WERI-Rb-1 (cell line): ENCODE measurements around the gene DACH1.

Experiments used
- DNase-seq: peaks from one replicate; pipeline ENCODE4 v3.0.0-alpha.2; 2020
- H3K27ac ChIP-seq: fragments of 250-450 bp; sonication (Bioruptor Pico); 2 replicates; pipeline ENCODE4 v1.5.1; 2020; ENCODE audit warnings: mild to moderate bottlenecking, moderate library complexity
- H3K27me3 ChIP-seq: fragments of 250-450 bp; sonication (Bioruptor Pico); 2 replicates; pipeline ENCODE4 v1.5.1; 2021; ENCODE audit warnings: mild to moderate bottlenecking, low read depth, moderate library complexity; ENCODE audit not compliant: insufficient read depth, severe bottlenecking
- H3K36me3 ChIP-seq: fragments of 250-450 bp; sonication (Bioruptor Pico); 2 replicates; pipeline ENCODE4 v1.5.1; 2020; ENCODE audit warnings: mild to moderate bottlenecking, moderate library complexity
- H3K4me3 ChIP-seq: 2 replicates; pipeline ENCODE4 v1.5.1; 2011; ENCODE audit warnings: low read depth, mild to moderate bottlenecking, control low read depth, low read length
- H3K9me3 ChIP-seq: fragments of 250-450 bp; sonication (Bioruptor Pico); 2 replicates; pipeline ENCODE4 v1.5.1; 2021; ENCODE audit warnings: mild to moderate bottlenecking, moderate library complexity; ENCODE audit not compliant: severe bottlenecking
- TF ChIP-seq, protein P1 (sequence below): IDR thresholded peaks from 2 replicates; pipeline ENCODE4 v1.5.1; 2011; ENCODE audit warnings: low read depth, mild to moderate bottlenecking, control low read depth, inconsistent platforms, low read length

DACH1 gene

DNA sequence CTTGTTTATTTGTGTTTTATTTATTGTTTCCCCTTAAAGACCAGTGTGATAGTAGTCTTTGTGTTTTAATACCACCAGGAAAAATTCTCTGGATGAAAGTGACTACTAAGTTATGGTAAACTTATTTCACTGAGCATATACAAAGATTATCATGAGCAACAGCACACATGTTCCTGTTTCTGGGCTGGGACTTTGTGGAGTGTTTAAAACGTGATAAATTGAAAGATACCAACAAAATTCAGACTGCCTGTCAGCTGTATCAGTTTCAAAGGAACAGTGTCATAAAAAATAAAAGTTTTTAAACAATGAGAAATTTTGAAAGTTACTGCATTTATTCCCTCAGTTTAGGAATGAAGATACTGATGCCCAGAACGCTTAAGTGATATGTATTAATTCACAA lies 259.4 kb downstream of the DACH1 start:
- no peak overlapping the region for H3K27ac ChIP-seq
- TF ChIP-seq, protein P1, sequence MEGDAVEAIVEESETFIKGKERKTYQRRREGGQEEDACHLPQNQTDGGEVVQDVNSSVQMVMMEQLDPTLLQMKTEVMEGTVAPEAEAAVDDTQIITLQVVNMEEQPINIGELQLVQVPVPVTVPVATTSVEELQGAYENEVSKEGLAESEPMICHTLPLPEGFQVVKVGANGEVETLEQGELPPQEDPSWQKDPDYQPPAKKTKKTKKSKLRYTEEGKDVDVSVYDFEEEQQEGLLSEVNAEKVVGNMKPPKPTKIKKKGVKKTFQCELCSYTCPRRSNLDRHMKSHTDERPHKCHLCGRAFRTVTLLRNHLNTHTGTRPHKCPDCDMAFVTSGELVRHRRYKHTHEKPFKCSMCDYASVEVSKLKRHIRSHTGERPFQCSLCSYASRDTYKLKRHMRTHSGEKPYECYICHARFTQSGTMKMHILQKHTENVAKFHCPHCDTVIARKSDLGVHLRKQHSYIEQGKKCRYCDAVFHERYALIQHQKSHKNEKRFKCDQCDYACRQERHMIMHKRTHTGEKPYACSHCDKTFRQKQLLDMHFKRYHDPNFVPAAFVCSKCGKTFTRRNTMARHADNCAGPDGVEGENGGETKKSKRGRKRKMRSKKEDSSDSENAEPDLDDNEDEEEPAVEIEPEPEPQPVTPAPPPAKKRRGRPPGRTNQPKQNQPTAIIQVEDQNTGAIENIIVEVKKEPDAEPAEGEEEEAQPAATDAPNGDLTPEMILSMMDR = no peak
- H3K36me3 ChIP-seq = no peaks in the 10 kb centered on the region
- H3K4me3 ChIP-seq = no peak overlapping the region
- H3K9me3 ChIP-seq = no peaks in the 10 kb centered on the region
- no peaks in the 10 kb centered on the region for H3K27me3 ChIP-seq
- DNase-seq = no peak

DNA sequence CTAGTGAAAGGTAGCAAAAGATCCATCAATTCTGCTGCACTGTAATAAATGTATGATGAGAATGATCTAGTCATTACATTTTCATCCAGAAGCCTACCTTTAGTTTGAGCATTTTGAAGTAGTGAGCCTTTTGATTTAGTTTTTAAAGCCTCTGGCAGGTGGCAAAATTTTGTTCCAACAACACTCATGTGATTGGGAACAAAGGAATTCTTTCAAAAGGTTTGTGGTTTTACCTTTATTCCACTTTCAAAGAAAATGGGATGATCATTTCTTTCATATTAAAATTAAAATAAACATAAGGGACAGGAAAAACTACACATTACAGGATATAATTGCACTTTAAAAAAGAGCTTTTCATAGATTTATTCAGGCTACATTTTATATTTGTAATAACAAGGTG lies 260.2 kb downstream of the DACH1 start:
- TF ChIP-seq, protein P1 = no peak
- Histone ChIP-seq H3K4me3 (no peak overlapping the region), H3K27ac (no peak overlapping the region), H3K9me3 (no peaks in the 10 kb centered on the region), H3K27me3 (no peaks in the 10 kb centered on the region), H3K36me3 (no peaks in the 10 kb centered on the region)
- DNase-seq = no peak

DNA sequence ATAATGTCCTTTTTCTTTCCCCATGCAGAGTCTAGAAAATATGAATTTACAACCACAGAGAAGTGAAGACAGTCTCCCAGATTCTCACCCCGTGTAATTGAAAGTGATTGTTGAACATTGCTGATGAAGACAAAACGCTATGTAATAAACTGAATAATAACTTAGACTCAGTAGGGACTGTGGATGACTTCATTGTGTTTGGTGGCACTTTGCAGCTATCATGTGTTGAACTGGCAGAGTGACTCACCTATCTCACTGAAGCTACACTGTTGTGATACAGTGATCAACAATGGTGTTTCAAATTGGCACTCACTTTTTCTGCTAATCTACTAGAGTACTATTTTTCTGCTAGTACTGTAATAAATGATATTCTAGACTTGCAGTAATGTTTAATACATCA lies 261.3 kb downstream of the DACH1 start:
- Histone ChIP-seq H3K4me3 (no peak overlapping the region), H3K27me3 (no peaks in the 10 kb centered on the region), H3K36me3 (no peaks in the 10 kb centered on the region), H3K27ac (no peak overlapping the region), H3K9me3 (no peaks in the 10 kb centered on the region)
- no peak for DNase-seq
- TF ChIP-seq, protein P1 = no peak

DNA sequence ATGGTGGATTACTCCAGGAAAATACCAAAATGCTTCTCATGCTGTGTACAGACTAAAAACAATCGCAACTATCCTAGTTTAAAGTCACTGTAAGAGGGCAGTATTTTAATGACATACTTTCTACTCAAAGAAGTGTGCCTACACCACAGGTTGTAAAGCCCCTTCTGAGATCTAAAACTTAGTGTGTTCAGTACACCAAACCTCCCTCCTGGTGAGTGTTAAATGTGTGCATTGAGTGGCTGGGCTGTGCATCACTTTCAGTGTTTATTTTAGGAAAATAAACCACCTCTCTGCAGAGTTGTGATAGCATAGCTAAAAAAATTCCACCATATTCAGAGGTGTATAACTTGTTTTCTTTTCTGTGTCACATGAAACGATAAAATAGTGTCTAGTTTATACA lies 263.7 kb downstream of the DACH1 start:
- Histone ChIP-seq H3K9me3 (no peaks in the 10 kb centered on the region), H3K27ac (no peak overlapping the region), H3K27me3 (no peaks in the 10 kb centered on the region), H3K36me3 (no peaks in the 10 kb centered on the region), H3K4me3 (no peak overlapping the region)
- TF ChIP-seq, protein P1 = no peak
- DNase-seq = no peak

DNA sequence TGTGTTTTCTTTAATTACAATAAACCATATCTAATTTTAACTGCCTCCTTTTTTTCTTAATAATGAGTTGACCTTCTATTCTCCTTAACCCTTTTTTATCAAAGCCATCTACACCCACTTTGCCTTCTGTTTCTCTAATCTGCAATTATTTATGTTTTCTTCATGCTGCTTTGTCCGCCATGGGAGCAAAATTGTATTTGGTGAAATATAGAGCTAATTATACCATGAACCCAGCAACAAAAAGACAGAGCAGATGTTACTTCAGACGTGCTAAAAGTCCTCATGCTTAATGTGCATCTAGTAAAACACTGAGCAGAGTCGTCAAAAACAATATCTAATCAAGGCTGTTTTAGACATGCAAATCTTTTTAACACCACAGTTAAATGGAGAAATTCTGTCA lies 264.7 kb downstream of the DACH1 start:
- H3K36me3 ChIP-seq = no peaks in the 10 kb centered on the region
- H3K9me3 ChIP-seq = no peaks in the 10 kb centered on the region
- H3K4me3 ChIP-seq = no peak overlapping the region
- TF ChIP-seq, protein P1 = no peak
- H3K27me3 ChIP-seq = no peaks in the 10 kb centered on the region
- no peak overlapping the region for H3K27ac ChIP-seq
- DNase-seq = no peak

DNA sequence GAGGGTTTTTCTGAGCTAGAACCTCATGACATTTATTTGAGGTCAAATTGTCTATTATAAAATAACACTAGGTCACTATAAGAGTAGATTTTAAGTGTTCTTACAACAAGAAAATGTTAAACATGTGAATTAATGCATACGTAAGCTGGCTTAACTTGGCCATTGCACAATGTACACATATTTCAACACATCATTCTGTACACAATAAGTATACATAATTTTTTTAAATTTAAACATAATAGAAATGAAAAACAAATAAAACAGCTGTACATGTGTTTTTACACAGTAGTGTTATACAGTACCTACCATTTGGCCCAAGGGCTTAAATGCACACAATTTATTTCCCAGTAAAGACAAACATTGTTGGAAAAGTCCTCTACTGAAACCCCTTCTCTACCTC lies 269.9 kb downstream of the DACH1 start:
- Histone ChIP-seq H3K36me3 (no peaks in the 10 kb centered on the region), H3K9me3 (no peaks in the 10 kb centered on the region), H3K27me3 (no peaks in the 10 kb centered on the region), H3K4me3 (no peak overlapping the region), H3K27ac (no peak overlapping the region)
- no peak for DNase-seq
- TF ChIP-seq, protein P1 = no peak
